Kidney (tissue), 14 donors: ENCODE measurements around the gene CFD. TPM values are rescaled to one million over a fixed set of nuclear protein-coding genes. Genes with fewer than 3 reads are reported as not detected.

ENCODE experiments used
- DNase-seq, 5 donors: peaks; one replicate each; pipeline ENCODE4 v3.0.0-alpha.2; 2013 to 2020
- FAIRE-seq: peaks from 2 replicates; lab custom pipeline; 2012; peaks lifted over from hg19 to GRCh38; lab: Jason Lieb, UNC
- H3K27ac ChIP-seq, 2 donors: one replicate each; pipeline ENCODE4 v1.7.0; 2013; ENCODE audit warnings: low read depth in 2 of 2, low read length in 2 of 2, inconsistent platforms in 1 of 2
- H3K27me3 ChIP-seq: one replicate; pipeline ENCODE4 v1.7.1; 2013; ENCODE audit warnings: low read length, inconsistent platforms; ENCODE audit not compliant: control insufficient read depth, insufficient read depth
- H3K36me3 ChIP-seq, 3 donors: one replicate each; pipeline versions ENCODE4 v1.7.0 to v1.7.1; 2013; ENCODE audit warnings: low read length in 3 of 3, control low read depth in 1 of 3, inconsistent platforms in 1 of 3; ENCODE audit not compliant: insufficient read depth in 3 of 3, control insufficient read depth in 2 of 3
- H3K4me1 ChIP-seq, 3 donors: one replicate each; pipeline versions ENCODE4 v1.7.0 to v1.7.1; 2013; ENCODE audit warnings: low read length in 3 of 3, inconsistent platforms in 1 of 3, low read depth in 1 of 3; ENCODE audit not compliant: control insufficient read depth in 2 of 3, insufficient read depth in 2 of 3
- H3K4me3 ChIP-seq, 3 donors: one replicate each; pipeline versions ENCODE4 v1.7.0 to v1.8.1; 2013; ENCODE audit warnings: low read length in 3 of 3, control low read depth in 1 of 3, inconsistent platforms in 1 of 3
- H3K9ac ChIP-seq, 3 donors: one replicate each; pipeline versions ENCODE4 v1.7.0 to v1.7.1; 2013; ENCODE audit warnings: low read length in 3 of 3, control low read depth in 1 of 3, inconsistent platforms in 1 of 3
- H3K9me3 ChIP-seq, 3 donors: one replicate each; pipeline versions ENCODE4 v1.7.0 to v1.7.1; 2013; ENCODE audit warnings: low read length in 3 of 3, control low read depth in 1 of 3, inconsistent platforms in 1 of 3; ENCODE audit not compliant: control insufficient read depth in 2 of 3, insufficient read depth in 1 of 3
- intact Hi-C: fragments of 100-400 bp; cut with DNase I; formaldehyde crosslinking; loops from one replicate; pipeline ENCODE4 v1.11.1; 2022
- polyA plus RNA-seq: library from polyadenylated mRNA; stranded (reverse); fragments of 350-450 nt; fragmentation: Illumina TruSeq; extraction: RNeasy Lipid Tissue Mini Kit (QIAGEN cat#74804); gene quantifications from one replicate; pipeline ENCODE4 v1.2.3, GENCODE V29; 2014; ENCODE audit warnings: low read depth, low replicate concordance; ENCODE audit not compliant: insufficient read depth
- total RNA-seq: library from RNA; stranded (reverse); fragmentation: NEBNext Ultra II Directional; extraction: Animal tissue kit (Norgen Biotek cat#: 25700); gene quantifications from one replicate; pipeline ENCODE4 v1.2.1, GENCODE V29; 2021
- TF ChIP-seq, protein P1 (sequence below): IDR thresholded peaks from 3 replicates; pipeline ENCODE4 v1.5.1; 2012; ENCODE audit warnings: mild to moderate bottlenecking, moderate library complexity, borderline replicate concordance; ENCODE audit not compliant: insufficient read depth; ENCODE audit errors: extremely low read depth
- donor health status: control.
- donor health status: control.
- donor health status: control.
- donor health status: control.
- donor health status: control.
- donor health status: DM: yes; HTN: yes; CAD: no.
- donor health status: Normal renal cell carcinoma (clear cell type).

CFD gene
- total and polyA plus RNA-seq, 2 donors from 2014 or later = 4.6 to 35.1 TPM

DNA sequence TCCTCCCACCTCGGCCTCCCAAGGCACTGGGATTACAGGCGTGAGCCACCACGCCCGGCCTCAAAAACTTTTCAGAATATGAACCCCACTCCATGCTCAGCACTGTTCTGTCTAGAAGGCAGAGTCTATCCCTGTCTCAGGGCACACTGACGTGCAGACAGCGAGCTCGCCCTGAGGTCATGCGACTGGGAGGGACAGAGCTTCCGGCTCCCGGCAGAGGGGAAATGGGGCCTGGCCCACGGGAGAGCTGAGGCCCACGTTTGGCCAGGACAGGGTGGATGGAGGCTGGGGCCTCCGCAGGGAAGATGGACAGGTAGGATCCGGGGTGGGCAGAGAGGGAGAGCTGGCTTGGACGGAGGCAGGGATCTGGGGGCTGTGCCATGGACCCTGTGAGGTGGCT is 34.6 kb upstream of the CFD start:
- Histone ChIP-seq H3K9me3 (no peaks in the 10 kb centered on the region), H3K4me1 (no peaks in the 10 kb centered on the region), H3K4me3 (no peak overlapping the region), H3K9ac (no peak overlapping the region), H3K36me3 (no peaks in the 10 kb centered on the region), H3K27me3 (no peaks in the 10 kb centered on the region), H3K27ac (no peak overlapping the region)
- TF ChIP-seq, protein P1, sequence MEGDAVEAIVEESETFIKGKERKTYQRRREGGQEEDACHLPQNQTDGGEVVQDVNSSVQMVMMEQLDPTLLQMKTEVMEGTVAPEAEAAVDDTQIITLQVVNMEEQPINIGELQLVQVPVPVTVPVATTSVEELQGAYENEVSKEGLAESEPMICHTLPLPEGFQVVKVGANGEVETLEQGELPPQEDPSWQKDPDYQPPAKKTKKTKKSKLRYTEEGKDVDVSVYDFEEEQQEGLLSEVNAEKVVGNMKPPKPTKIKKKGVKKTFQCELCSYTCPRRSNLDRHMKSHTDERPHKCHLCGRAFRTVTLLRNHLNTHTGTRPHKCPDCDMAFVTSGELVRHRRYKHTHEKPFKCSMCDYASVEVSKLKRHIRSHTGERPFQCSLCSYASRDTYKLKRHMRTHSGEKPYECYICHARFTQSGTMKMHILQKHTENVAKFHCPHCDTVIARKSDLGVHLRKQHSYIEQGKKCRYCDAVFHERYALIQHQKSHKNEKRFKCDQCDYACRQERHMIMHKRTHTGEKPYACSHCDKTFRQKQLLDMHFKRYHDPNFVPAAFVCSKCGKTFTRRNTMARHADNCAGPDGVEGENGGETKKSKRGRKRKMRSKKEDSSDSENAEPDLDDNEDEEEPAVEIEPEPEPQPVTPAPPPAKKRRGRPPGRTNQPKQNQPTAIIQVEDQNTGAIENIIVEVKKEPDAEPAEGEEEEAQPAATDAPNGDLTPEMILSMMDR = no peak
- DNase-seq (no peak), FAIRE-seq (no peak)
- intact Hi-C loops = no loop called here

DNA sequence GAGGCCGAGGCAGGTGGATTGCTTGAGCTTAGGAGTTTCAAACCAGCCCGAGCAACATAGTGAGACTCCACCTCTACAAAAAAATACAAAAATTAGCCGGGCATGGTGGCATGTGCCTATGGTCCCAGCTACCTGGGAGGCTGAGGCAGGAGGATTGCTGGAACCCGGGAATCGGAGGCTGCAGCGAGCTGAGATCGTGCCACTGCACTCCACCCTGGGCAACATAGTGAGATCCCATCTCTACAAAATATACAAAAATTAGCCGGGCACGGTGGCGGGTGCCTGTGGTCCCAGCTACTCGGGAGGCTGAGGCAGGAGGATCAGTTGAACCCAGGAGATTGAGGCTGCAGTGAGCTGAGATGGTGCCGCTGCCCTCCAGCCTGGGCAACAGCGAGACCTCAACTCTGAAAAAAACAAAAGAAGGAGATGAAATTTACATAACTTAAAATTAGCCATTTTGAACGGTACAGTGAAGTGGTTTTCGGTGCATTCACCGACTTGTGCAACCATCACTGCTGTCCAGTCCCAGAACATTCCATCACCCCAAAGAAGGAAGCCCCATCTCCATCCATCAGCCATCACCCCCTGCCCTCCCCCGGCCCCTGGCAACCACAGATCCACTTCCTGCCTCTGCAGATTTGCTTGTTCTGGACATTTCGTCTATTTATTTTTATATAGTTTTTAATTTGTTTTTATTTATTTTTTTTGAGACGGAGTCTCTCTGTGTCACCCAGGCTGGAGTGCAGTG is 33.4 kb upstream of the CFD start:
- DNase-seq (no peak), FAIRE-seq (no peak)
- no peak overlapping the region for H3K27ac ChIP-seq
- no peaks in the 10 kb centered on the region for H3K36me3 ChIP-seq
- TF ChIP-seq, protein P1 = no peak
- intact Hi-C loops = no loop called here
- H3K9ac ChIP-seq = no peak overlapping the region
- no peak overlapping the region for H3K4me3 ChIP-seq
- no peaks in the 10 kb centered on the region for H3K27me3 ChIP-seq
- no peaks in the 10 kb centered on the region for H3K9me3 ChIP-seq
- no peaks in the 10 kb centered on the region for H3K4me1 ChIP-seq

DNA sequence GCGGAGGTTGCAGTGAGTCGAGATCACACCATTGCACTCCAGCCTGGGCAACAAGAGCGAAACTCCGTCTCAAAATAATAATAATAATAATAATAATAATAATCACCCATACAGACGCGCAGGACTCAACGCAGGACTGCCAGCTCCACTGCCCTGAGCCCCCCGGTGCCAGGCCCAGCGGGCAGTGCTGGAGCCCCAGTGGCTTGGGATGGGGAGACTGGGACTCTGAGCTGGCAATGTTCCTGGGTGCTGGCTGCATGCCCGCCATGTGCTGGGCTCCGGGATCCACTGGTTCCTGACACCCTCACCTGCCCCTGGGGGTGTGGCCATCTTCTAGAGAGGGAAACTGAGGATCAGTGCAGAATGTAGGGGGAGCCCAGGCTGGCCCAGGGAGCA is 32.2 kb upstream of the CFD start:
- H3K9ac ChIP-seq = no peak overlapping the region
- no peak overlapping the region for H3K27ac ChIP-seq
- TF ChIP-seq, protein P1 = no peak
- H3K9me3 ChIP-seq = no peaks in the 10 kb centered on the region
- no peak overlapping the region for H3K4me3 ChIP-seq
- FAIRE-seq = no peak
- no peak for DNase-seq
- intact Hi-C loops = no loop called here
- H3K36me3 ChIP-seq = no peaks in the 10 kb centered on the region
- no peaks in the 10 kb centered on the region for H3K4me1 ChIP-seq
- no peaks in the 10 kb centered on the region for H3K27me3 ChIP-seq
